Sigmoid colon (tissue), 4 donors: ENCODE results near the gene PARP11.
A peak's percentile ranks its signal among the peaks of the same experiment; 100 is the strongest.

Experiments
- CTCF ChIP-seq, 4 experiments: fragments of 450-650 bp in 3 of 4; fragments of 200-600 bp in 1 of 4; IDR thresholded peaks; one replicate each; pipeline ENCODE4 v1.5.1; 2016 to 2019; ENCODE audit warnings: antibody characterized with exemption in 4 of 4, mild to moderate bottlenecking in 3 of 4, moderate library complexity in 2 of 4
- EP300 ChIP-seq, 4 donors: sonication (generic); formaldehyde crosslinking; IDR thresholded peaks; one replicate each; pipeline ENCODE4 v1.6.1; 2017; ENCODE audit warnings: antibody characterized with exemption in 4 of 4
- POLR2A ChIP-seq, 2 donors: fragments of 450-650 bp; IDR thresholded peaks; one replicate each; pipeline ENCODE4 v1.6.1; 2016; ENCODE audit warnings: antibody characterized with exemption in 2 of 2, mild to moderate bottlenecking in 2 of 2, moderate library complexity in 2 of 2

- TF ChIP-seq CTCF (IDR thresholded peaks at IDR 0.05) (peak; percentile 50 to 79 (median 75)), POLR2A (IDR thresholded peaks at IDR 0.05) (no peak), EP300 (IDR thresholded peaks at IDR 0.05) (no peak)
These were observed 69.2 kb downstream of the PARP11 start for GRCh38 chr12:3803865-3804472.
